SK-N-SH treated with all-trans-retinoic acid at 6 μM for 48 hours (cell line): Measurements from ENCODE around the gene IQCK.

Experiments used
- ARNTL ChIP-seq: fragments of 450-650 bp; formaldehyde crosslinking; IDR thresholded peaks from 2 replicates; pipeline ENCODE4 v1.5.0; 2020; ENCODE audit warnings: low read depth, mild to moderate bottlenecking, moderate library complexity, borderline replicate concordance
- BACH2 ChIP-seq: fragments of 250-450 bp; sonication (Bioruptor Pico); IDR thresholded peaks from 2 replicates; pipeline ENCODE4 v1.9.0; 2021; ENCODE audit warnings: mild to moderate bottlenecking, borderline replicate concordance
- OSR1 ChIP-seq: fragments of 250-450 bp; sonication (Bioruptor Pico); IDR thresholded peaks from 2 replicates; pipeline ENCODE4 v1.8.0; 2022; ENCODE audit warnings: moderate library complexity, mild to moderate bottlenecking, inconsistent platforms
- RARB ChIP-seq: fragments of 250-450 bp; sonication (Bioruptor Pico); IDR thresholded peaks from 2 replicates; pipeline ENCODE4 v1.8.0; 2021; ENCODE audit warnings: mild to moderate bottlenecking, moderate library complexity
- SNAI2 ChIP-seq: fragments of 250-450 bp; sonication (Bioruptor Pico); IDR thresholded peaks from 2 replicates; pipeline ENCODE4 v1.5.0; 2020; ENCODE audit warnings: mild to moderate bottlenecking, moderate library complexity
- ZFP3 ChIP-seq: fragments of 250-450 bp; sonication (Bioruptor Pico); IDR thresholded peaks from 2 replicates; pipeline ENCODE4 v1.5.0; 2020; ENCODE audit warnings: mild to moderate bottlenecking, moderate library complexity
- ZFP30 ChIP-seq: fragments of 450-650 bp; formaldehyde crosslinking; IDR thresholded peaks from 2 replicates; pipeline ENCODE4 v1.5.0; 2022; ENCODE audit warnings: mild to moderate bottlenecking, moderate library complexity
- TF ChIP-seq, protein P1 (sequence below): fragments of 250-450 bp; sonication (Bioruptor Pico); IDR thresholded peaks from 2 replicates; pipeline ENCODE4 v1.8.0; 2020; ENCODE audit warnings: mild to moderate bottlenecking, moderate library complexity, borderline replicate concordance
- TF ChIP-seq, protein P2 (sequence below): fragments of 250-450 bp; sonication (Bioruptor Pico); IDR thresholded peaks from 2 replicates; pipeline ENCODE4 v1.5.0; 2020; ENCODE audit warnings: mild to moderate bottlenecking, moderate library complexity
- TF ChIP-seq, protein P3 (sequence below): fragments of 250-450 bp; sonication (Bioruptor Pico); IDR thresholded peaks from 2 replicates; pipeline ENCODE4 v1.5.1; 2020; ENCODE audit warnings: low read depth, mild to moderate bottlenecking, moderate library complexity

DNA sequence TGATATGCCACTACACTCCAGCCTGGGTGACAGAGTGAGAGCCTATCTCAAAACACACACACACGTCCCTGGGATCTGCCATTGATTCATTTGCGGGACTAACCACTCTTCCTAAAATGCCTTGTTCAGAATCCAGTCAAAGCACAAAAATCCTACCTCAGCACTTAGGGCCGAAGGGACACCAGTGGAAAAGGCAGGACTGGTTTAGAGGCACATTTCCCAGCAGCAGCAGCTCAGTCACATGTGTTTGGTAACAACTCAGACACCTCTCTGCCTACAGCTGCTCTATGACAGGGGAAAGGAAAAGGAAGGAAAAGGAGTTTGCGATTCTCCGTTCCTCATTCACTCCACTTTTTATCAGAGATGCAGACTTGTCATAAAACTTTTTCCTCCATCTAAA, 12.2 kb upstream of the IQCK start:
- TF ChIP-seq ZFP3 (CRISPR knock-in tag) (no peak), SNAI2 (CRISPR knock-in tag) (no peak), ZFP30 (CRISPR knock-in tag) (no peak), RARB (no peak), ARNTL (CRISPR knock-in tag) (no peak), OSR1 (CRISPR knock-in tag) (no peak), BACH2 (CRISPR knock-in tag) (no peak)
- TF ChIP-seq, protein P1, sequence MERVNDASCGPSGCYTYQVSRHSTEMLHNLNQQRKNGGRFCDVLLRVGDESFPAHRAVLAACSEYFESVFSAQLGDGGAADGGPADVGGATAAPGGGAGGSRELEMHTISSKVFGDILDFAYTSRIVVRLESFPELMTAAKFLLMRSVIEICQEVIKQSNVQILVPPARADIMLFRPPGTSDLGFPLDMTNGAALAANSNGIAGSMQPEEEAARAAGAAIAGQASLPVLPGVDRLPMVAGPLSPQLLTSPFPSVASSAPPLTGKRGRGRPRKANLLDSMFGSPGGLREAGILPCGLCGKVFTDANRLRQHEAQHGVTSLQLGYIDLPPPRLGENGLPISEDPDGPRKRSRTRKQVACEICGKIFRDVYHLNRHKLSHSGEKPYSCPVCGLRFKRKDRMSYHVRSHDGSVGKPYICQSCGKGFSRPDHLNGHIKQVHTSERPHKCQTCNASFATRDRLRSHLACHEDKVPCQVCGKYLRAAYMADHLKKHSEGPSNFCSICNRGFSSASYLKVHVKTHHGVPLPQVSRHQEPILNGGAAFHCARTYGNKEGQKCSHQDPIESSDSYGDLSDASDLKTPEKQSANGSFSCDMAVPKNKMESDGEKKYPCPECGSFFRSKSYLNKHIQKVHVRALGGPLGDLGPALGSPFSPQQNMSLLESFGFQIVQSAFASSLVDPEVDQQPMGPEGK (CRISPR knock-in tag) = no peak
- TF ChIP-seq, protein P2, sequence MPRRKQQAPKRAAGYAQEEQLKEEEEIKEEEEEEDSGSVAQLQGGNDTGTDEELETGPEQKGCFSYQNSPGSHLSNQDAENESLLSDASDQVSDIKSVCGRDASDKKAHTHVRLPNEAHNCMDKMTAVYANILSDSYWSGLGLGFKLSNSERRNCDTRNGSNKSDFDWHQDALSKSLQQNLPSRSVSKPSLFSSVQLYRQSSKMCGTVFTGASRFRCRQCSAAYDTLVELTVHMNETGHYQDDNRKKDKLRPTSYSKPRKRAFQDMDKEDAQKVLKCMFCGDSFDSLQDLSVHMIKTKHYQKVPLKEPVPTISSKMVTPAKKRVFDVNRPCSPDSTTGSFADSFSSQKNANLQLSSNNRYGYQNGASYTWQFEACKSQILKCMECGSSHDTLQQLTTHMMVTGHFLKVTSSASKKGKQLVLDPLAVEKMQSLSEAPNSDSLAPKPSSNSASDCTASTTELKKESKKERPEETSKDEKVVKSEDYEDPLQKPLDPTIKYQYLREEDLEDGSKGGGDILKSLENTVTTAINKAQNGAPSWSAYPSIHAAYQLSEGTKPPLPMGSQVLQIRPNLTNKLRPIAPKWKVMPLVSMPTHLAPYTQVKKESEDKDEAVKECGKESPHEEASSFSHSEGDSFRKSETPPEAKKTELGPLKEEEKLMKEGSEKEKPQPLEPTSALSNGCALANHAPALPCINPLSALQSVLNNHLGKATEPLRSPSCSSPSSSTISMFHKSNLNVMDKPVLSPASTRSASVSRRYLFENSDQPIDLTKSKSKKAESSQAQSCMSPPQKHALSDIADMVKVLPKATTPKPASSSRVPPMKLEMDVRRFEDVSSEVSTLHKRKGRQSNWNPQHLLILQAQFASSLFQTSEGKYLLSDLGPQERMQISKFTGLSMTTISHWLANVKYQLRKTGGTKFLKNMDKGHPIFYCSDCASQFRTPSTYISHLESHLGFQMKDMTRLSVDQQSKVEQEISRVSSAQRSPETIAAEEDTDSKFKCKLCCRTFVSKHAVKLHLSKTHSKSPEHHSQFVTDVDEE (CRISPR knock-in tag) = no peak
- TF ChIP-seq, protein P3, sequence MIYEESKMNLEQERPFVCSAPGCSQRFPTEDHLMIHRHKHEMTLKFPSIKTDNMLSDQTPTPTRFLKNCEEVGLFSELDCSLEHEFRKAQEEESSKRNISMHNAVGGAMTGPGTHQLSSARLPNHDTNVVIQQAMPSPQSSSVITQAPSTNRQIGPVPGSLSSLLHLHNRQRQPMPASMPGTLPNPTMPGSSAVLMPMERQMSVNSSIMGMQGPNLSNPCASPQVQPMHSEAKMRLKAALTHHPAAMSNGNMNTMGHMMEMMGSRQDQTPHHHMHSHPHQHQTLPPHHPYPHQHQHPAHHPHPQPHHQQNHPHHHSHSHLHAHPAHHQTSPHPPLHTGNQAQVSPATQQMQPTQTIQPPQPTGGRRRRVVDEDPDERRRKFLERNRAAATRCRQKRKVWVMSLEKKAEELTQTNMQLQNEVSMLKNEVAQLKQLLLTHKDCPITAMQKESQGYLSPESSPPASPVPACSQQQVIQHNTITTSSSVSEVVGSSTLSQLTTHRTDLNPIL (CRISPR knock-in tag) = no peak
